Endodermal cell (in vitro differentiated cells): Measurements from ENCODE around the gene TXLNB. TPM values are rescaled to one million over a fixed set of nuclear protein-coding genes. Genes with fewer than 3 reads are reported as not detected.
"Not testable (repeated sequence)": the region's sequence is repeated elsewhere in the genome, so short reads cannot be mapped to it uniquely, and the experiment has no call there.

ENCODE experiments used
- DNase-seq: peaks from one replicate; pipeline ENCODE4 v3.0.0-alpha.2; 2017
- H3K27ac ChIP-seq: 2 replicates; pipeline ENCODE4 v1.5.1; 2013; ENCODE audit warnings: mild to moderate bottlenecking, low read depth, low read length, moderate library complexity
- H3K27me3 ChIP-seq: 2 replicates; pipeline ENCODE4 v1.6.1; 2013; ENCODE audit warnings: mild to moderate bottlenecking, low read length, moderate library complexity; ENCODE audit not compliant: insufficient read depth, control insufficient read depth, poor library complexity, severe bottlenecking
- H3K36me3 ChIP-seq: 2 replicates; pipeline ENCODE4 v1.7.0; 2013; ENCODE audit warnings: mild to moderate bottlenecking, low read length, moderate library complexity; ENCODE audit not compliant: control insufficient read depth, insufficient read depth
- H3K4me1 ChIP-seq: one replicate; pipeline ENCODE4 v1.7.0; 2013; ENCODE audit warnings: low read length; ENCODE audit not compliant: control insufficient read depth, insufficient read depth
- H3K4me3 ChIP-seq: 2 replicates; pipeline ENCODE4 v1.5.1; 2013; ENCODE audit warnings: mild to moderate bottlenecking, low read length, moderate library complexity
- H3K9ac ChIP-seq: 2 replicates; pipeline ENCODE4 v1.6.1; 2013; ENCODE audit warnings: mild to moderate bottlenecking, low read length, moderate library complexity; ENCODE audit not compliant: poor library complexity, severe bottlenecking; ENCODE audit errors: extremely low read depth
- H3K9me3 ChIP-seq: 2 replicates; pipeline ENCODE4 v1.6.1; 2013; ENCODE audit warnings: mild to moderate bottlenecking, low read length, moderate library complexity; ENCODE audit not compliant: control insufficient read depth
- H3K27ac Mint-ChIP-seq: 2 replicates; pipeline ENCODE4 v1.8.0; 2020; ENCODE audit warnings: mixed read lengths
- H3K27me3 Mint-ChIP-seq: 2 replicates; pipeline ENCODE4 v1.8.0; 2021; ENCODE audit warnings: mild to moderate bottlenecking, mixed read lengths; ENCODE audit not compliant: insufficient read depth
- H3K36me3 Mint-ChIP-seq: 2 replicates; pipeline ENCODE4 v1.8.0; 2020; ENCODE audit warnings: low read depth, mixed read lengths
- H3K4me1 Mint-ChIP-seq: 2 replicates; pipeline ENCODE4 v1.8.0; 2020; ENCODE audit warnings: mixed read lengths
- H3K4me3 Mint-ChIP-seq: 2 replicates; pipeline ENCODE4 v1.8.0; 2020; ENCODE audit warnings: mild to moderate bottlenecking, moderate library complexity, mixed read lengths
- H3K9me3 Mint-ChIP-seq: 2 replicates; pipeline ENCODE4 v1.8.0; 2020; ENCODE audit warnings: mild to moderate bottlenecking, mixed read lengths
- WGBS, 2 experiments: methylation state at CpG; one replicate each; pipeline versions ENCODE4 v1.1.5 to v1.1.7; 2013; ENCODE audit warnings: missing lambda C conversion rate in 2 of 2, mixed read lengths in 1 of 2; ENCODE audit not compliant: insufficient coverage in 1 of 2, insufficient read length in 1 of 2; 5-methylcytosine and 5-hydroxymethylcytosine counted together
- total RNA-seq, 2 donors: library from RNA; stranded (reverse); fragmentation: NEBNext Ultra II Directional in 1 of 2; extraction: Animal tissue kit (Norgen Biotek cat#: 25700) in 1 of 2; gene quantifications; 2 replicates in 1 of 2; 3 replicates in 1 of 2; pipeline ENCODE4 v1.2.1, GENCODE V29; 2021
- TF ChIP-seq, protein P1 (sequence below): fragments of 200-600 bp; sonication (generic); conservative IDR thresholded peaks from 2 replicates; pipeline ENCODE4 v1.5.0; 2021; ENCODE audit warnings: antibody characterized with exemption, mild to moderate bottlenecking

Gene TXLNB
- total RNA-seq, 2 donors from 2014 or later, result not detected

DNA sequence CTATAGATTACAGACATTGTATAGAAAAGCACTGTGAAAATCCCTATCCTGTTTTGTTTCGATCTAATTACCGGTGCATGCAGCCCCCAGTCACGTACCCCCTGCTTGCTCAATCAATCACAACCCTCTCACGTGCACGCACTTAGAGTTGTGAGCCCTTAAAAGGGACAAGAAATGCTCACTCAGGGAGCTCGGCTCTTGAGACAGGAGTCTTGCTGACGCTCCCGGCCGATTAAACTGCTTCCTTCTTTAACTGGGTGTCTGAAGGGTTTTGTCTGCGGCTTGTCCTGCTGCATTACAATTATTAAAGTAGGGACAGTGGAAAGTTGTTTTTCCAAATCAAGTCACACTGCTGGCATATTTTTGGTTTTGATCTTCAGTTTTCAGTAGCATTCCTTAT, 2.6 kb downstream of the TXLNB start:
- H3K4me3 ChIP-seq, result no peak overlapping the region
- TF ChIP-seq, protein P1, sequence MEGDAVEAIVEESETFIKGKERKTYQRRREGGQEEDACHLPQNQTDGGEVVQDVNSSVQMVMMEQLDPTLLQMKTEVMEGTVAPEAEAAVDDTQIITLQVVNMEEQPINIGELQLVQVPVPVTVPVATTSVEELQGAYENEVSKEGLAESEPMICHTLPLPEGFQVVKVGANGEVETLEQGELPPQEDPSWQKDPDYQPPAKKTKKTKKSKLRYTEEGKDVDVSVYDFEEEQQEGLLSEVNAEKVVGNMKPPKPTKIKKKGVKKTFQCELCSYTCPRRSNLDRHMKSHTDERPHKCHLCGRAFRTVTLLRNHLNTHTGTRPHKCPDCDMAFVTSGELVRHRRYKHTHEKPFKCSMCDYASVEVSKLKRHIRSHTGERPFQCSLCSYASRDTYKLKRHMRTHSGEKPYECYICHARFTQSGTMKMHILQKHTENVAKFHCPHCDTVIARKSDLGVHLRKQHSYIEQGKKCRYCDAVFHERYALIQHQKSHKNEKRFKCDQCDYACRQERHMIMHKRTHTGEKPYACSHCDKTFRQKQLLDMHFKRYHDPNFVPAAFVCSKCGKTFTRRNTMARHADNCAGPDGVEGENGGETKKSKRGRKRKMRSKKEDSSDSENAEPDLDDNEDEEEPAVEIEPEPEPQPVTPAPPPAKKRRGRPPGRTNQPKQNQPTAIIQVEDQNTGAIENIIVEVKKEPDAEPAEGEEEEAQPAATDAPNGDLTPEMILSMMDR, result no peak
- Mint-ChIP-seq H3K9me3 (peaks cover 11% of the 10 kb centered on the region), H3K27me3 (no peaks in the 10 kb centered on the region), H3K36me3 (no peaks in the 10 kb centered on the region), H3K4me1 (peaks cover 16% of the 10 kb centered on the region), H3K4me3 (no peak overlapping the region), H3K27ac (no peak overlapping the region)
- no peaks in the 10 kb centered on the region for H3K4me1 ChIP-seq
- H3K9ac ChIP-seq, result no peak overlapping the region
- no peaks in the 10 kb centered on the region for H3K36me3 ChIP-seq
- DNase-seq, result no peak
- WGBS, 2 experiments, result 92 to 95% methylated on average over 8 to 10 of the region's 10 CpGs
- no peaks in the 10 kb centered on the region for H3K9me3 ChIP-seq
- H3K27ac ChIP-seq, result no peak overlapping the region
- no peaks in the 10 kb centered on the region for H3K27me3 ChIP-seq

DNA sequence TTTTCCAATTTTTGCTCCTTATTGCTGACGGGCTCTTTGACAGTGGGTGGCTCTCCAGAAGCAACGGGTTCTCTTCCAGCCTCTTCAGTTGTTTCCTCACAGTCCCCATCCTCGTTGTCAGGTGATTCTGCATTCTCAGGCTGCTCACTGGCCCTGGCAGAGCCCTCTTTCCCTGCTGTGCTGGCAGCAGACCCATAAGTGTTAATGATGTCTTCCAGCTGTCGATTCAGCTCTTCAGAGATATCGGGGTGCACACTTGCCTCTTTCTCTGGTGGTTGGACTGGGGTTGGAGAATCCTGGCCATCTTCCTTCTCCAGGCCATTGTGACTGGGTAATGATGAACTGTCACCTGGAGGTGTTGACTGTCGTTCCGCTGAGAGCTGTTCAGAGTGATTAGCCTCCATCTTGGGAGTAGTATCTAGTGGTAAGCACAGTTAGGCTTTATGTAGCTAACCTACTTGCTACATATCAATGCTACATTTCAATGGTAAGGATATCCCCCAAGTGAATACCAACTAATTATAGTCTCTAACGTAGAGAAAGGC, 3.2 kb downstream of the TXLNB start:
- no peak overlapping the region for H3K4me3 Mint-ChIP-seq

DNA sequence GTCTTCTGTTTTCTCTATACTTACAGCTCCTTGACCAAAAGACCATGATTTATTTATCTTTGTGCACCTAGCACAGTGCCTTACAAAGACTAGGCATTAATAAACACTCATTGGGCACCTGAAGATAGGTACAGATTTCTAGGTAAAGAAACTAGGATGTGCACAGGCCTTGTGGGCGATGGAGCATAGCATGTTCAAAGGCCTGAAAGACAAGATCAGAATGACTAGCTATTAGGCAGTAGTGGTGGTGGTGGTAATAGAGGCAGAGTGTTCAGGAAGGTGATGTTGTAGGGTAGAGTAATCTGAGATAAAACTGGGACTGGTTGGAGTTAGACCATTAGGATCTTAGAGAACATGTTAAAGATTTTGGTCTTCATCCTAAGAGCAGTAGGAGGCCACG, 3.9 kb downstream of the TXLNB start:
- TF ChIP-seq, protein P1, result no peak
- 94 to 96% methylated on average over 2 of the region's 2 CpGs for WGBS, 2 experiments

More for the DNA sequence above, 3.2 kb downstream of the TXLNB start:
- H3K27me3 ChIP-seq, result no peaks in the 10 kb centered on the region
- H3K27ac ChIP-seq, result no peak overlapping the region
- H3K36me3 ChIP-seq, result no peaks in the 10 kb centered on the region
- H3K9me3 Mint-ChIP-seq, result peaks cover 11% of the 10 kb centered on the region
- no peaks in the 10 kb centered on the region for H3K27me3 Mint-ChIP-seq
- H3K36me3 Mint-ChIP-seq, result no peaks in the 10 kb centered on the region
- H3K4me1 ChIP-seq, result no peaks in the 10 kb centered on the region
- no peak for DNase-seq
- H3K27ac Mint-ChIP-seq, result no peak overlapping the region
- no peak overlapping the region for H3K9ac ChIP-seq
- peaks cover 16% of the 10 kb centered on the region for H3K4me1 Mint-ChIP-seq
- no peaks in the 10 kb centered on the region for H3K9me3 ChIP-seq
- WGBS, 2 experiments, result 92 to 93% methylated on average over 4 to 8 of the region's 8 CpGs
- H3K4me3 ChIP-seq, result no peak overlapping the region
- TF ChIP-seq, protein P1, result no peak

DNA sequence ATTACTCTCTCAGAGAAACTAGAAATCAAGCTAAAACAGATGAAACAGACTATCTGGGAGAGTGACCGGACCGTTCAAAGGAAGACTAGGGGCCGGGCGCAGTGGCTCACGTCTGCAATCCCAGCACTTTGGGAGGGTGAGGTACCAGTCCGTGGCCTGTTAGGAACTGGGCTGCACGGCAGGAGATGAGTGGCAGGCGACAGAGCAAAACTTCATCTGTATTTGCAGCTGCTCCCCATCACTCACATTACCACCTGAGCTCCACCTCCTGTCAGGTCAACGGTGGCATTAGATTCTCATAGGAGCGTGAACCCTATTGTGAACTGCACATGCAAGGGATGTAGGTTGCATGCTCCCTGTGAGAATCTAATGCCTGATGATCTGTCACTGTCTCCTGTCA, 5.4 kb downstream of the TXLNB start:
- H3K4me3 Mint-ChIP-seq, H3K4me1 ChIP-seq, H3K4me3 ChIP-seq, H3K9me3 ChIP-seq, H3K27me3 Mint-ChIP-seq, H3K4me1 Mint-ChIP-seq, H3K27ac Mint-ChIP-seq, H3K36me3 ChIP-seq, H3K27me3 ChIP-seq, H3K27ac ChIP-seq, H3K9ac ChIP-seq, H3K36me3 Mint-ChIP-seq, DNase-seq: not testable (repeated sequence)
- WGBS, 2 experiments, result 79 to 87% methylated on average over 4 to 10 of the region's 10 CpGs
- H3K9me3 Mint-ChIP-seq, result peaks cover 11% of the 10 kb centered on the region

More for the DNA sequence above, 3.9 kb downstream of the TXLNB start:
- Histone ChIP-seq H3K27ac (no peak overlapping the region), H3K4me3 (no peak overlapping the region), H3K36me3 (no peaks in the 10 kb centered on the region), H3K4me1 (no peaks in the 10 kb centered on the region), H3K9me3 (no peaks in the 10 kb centered on the region), H3K27me3 (no peaks in the 10 kb centered on the region), H3K9ac (no peak overlapping the region)
- Mint-ChIP-seq H3K36me3 (no peaks in the 10 kb centered on the region), H3K4me3 (no peak overlapping the region), H3K27ac (no peak overlapping the region), H3K9me3 (peaks cover 11% of the 10 kb centered on the region), H3K4me1 (peaks cover 16% of the 10 kb centered on the region), H3K27me3 (no peaks in the 10 kb centered on the region)
- DNase-seq, result no peak
